GM23338 (cell line): ENCODE measurements around the gene UNC13A. TPM values are rescaled to one million over a fixed set of nuclear protein-coding genes. Genes with fewer than 3 reads are reported as not detected.

Experiments
- ATAC-seq: fragments of 200-7000 bp; cut with Tn5 transposase; 3 replicates; pipeline ENCODE4 v1.9.1; 2020
- DNase-seq: peaks from one replicate; pipeline ENCODE4 v3.0.0-alpha.2; 2015; ENCODE audit warnings: low spot score
- H2AFZ ChIP-seq: fragments of 200-600 bp; sonication (generic); 2 replicates; pipeline ENCODE4 v1.8.0; 2016; ENCODE audit warnings: antibody characterized with exemption, mild to moderate bottlenecking, moderate library complexity
- H3F3A ChIP-seq: fragments of 200-600 bp; sonication (generic); replicated peaks from 2 replicates; pipeline ENCODE4 v1.8.0; 2017; ENCODE audit warnings: antibody characterized with exemption, mixed run types, low read depth
- H3K27ac ChIP-seq: fragments of 200-600 bp; sonication (generic); 2 replicates; pipeline ENCODE4 v1.6.1; 2016; ENCODE audit warnings: low read depth
- H3K27me3 ChIP-seq: fragments of 200-600 bp; sonication (generic); 2 replicates; pipeline ENCODE4 v1.8.0; 2016; ENCODE audit warnings: mild to moderate bottlenecking, mixed run types, moderate library complexity; ENCODE audit not compliant: insufficient read depth
- H3K36me3 ChIP-seq: fragments of 200-600 bp; sonication (generic); 2 replicates; pipeline ENCODE4 v1.8.0; 2016; ENCODE audit warnings: mild to moderate bottlenecking; ENCODE audit not compliant: insufficient read depth
- H3K4me1 ChIP-seq: fragments of 200-600 bp; sonication (generic); 2 replicates; pipeline ENCODE4 v1.8.0; 2016; ENCODE audit warnings: mild to moderate bottlenecking, moderate library complexity; ENCODE audit not compliant: insufficient read depth
- H3K4me2 ChIP-seq: fragments of 200-600 bp; sonication (generic); 2 replicates; pipeline ENCODE4 v1.7.1; 2017; ENCODE audit warnings: mixed run types
- H3K4me3 ChIP-seq: fragments of 200-600 bp; sonication (generic); 2 replicates; pipeline ENCODE4 v1.6.1; 2016; ENCODE audit warnings: mixed run types
- H3K79me2 ChIP-seq: fragments of 200-600 bp; sonication (generic); replicated peaks from 2 replicates; pipeline ENCODE4 v1.8.0; 2017; ENCODE audit warnings: mild to moderate bottlenecking; ENCODE audit not compliant: insufficient read depth
- H3K9me2 ChIP-seq: fragments of 200-600 bp; sonication (generic); 2 replicates; pipeline ENCODE4 v1.8.0; 2017; ENCODE audit not compliant: insufficient read depth
- H4K20me1 ChIP-seq: fragments of 200-600 bp; sonication (generic); replicated peaks from 2 replicates; pipeline ENCODE4 v1.8.0; 2017; ENCODE audit warnings: mild to moderate bottlenecking; ENCODE audit not compliant: insufficient read depth
- H3K27ac Mint-ChIP-seq: 2 replicates; pipeline ENCODE4 v1.8.0; 2020; ENCODE audit warnings: inconsistent platforms, mild to moderate bottlenecking, moderate library complexity, mixed read lengths
- H3K27me3 Mint-ChIP-seq: 3 replicates; pipeline ENCODE4 v1.8.0; 2022; ENCODE audit warnings: low read depth, mild to moderate bottlenecking, moderate library complexity, mixed read lengths, inconsistent platforms; ENCODE audit not compliant: insufficient read depth, poor library complexity
- H3K36me3 Mint-ChIP-seq: 3 replicates; pipeline ENCODE4 v1.8.0; 2021; ENCODE audit warnings: low read depth, mild to moderate bottlenecking, inconsistent platforms, moderate library complexity, mixed read lengths
- H3K4me1 Mint-ChIP-seq: 3 replicates; pipeline ENCODE4 v1.8.0; 2020; ENCODE audit warnings: mild to moderate bottlenecking, inconsistent platforms, mixed read lengths
- H3K4me3 Mint-ChIP-seq: 3 replicates; pipeline ENCODE4 v1.8.0; 2021; ENCODE audit warnings: moderate library complexity, mild to moderate bottlenecking, inconsistent platforms, mixed read lengths
- H3K9me3 Mint-ChIP-seq: 3 replicates; pipeline ENCODE4 v1.8.0; 2020; ENCODE audit warnings: moderate library complexity, mild to moderate bottlenecking, inconsistent platforms, mixed read lengths
- EZH2 ChIP-seq: fragments of 200-600 bp; sonication (generic); IDR thresholded peaks from one replicate; pipeline ENCODE4 v1.8.0; 2017; ENCODE audit warnings: antibody characterized with exemption, mild to moderate bottlenecking, low read depth; ENCODE audit not compliant: unreplicated experiment
- EZH2phosphoT487 ChIP-seq: fragments of 200-600 bp; sonication (generic); IDR thresholded peaks from one replicate; pipeline ENCODE4 v1.8.1; 2018; ENCODE audit warnings: antibody characterized with exemption; ENCODE audit not compliant: unreplicated experiment
- NANOG ChIP-seq: IDR thresholded peaks from 2 replicates; pipeline ENCODE4 v1.6.1; 2016; ENCODE audit warnings: antibody characterized with exemption, borderline replicate concordance
- STAT1 ChIP-seq: IDR thresholded peaks from one replicate; pipeline ENCODE4 v1.6.1; 2016; ENCODE audit warnings: antibody characterized with exemption; ENCODE audit not compliant: unreplicated experiment
- ZNF114 ChIP-seq: fragments of 250-450 bp; sonication (Bioruptor Pico); IDR thresholded peaks from 2 replicates; pipeline ENCODE4 v1.5.0; 2020; ENCODE audit warnings: mild to moderate bottlenecking, moderate library complexity
- ZNF331 ChIP-seq: fragments of 250-450 bp; sonication (Bioruptor Pico); IDR thresholded peaks from 2 replicates; pipeline ENCODE4 v1.5.0; 2020; ENCODE audit warnings: low read depth, mild to moderate bottlenecking, moderate library complexity
- polyA plus RNA-seq: library from polyadenylated mRNA; unstranded; fragments of >200 nt; fragmentation: Nextera tagmentation; extraction: Ambion mirVana; gene quantifications from 2 replicates; pipeline ENCODE4 v1.2.1, GENCODE V29; 2016
- total RNA-seq: library from RNA; depleted of rRNA; stranded (reverse); fragments of >200 nt; shearing (Covaris generic); gene quantifications from 2 replicates; pipeline ENCODE4 v1.2.3, GENCODE V29; 2014
- TF ChIP-seq, protein P1 (sequence below): IDR thresholded peaks from 2 replicates; pipeline ENCODE4 v1.6.1; 2016; ENCODE audit warnings: antibody characterized with exemption
- TF ChIP-seq, protein P2 (sequence below): fragments of 250-450 bp; sonication (Bioruptor Pico); IDR thresholded peaks from 2 replicates; pipeline ENCODE4 v1.5.0; 2020; ENCODE audit warnings: mild to moderate bottlenecking, moderate library complexity

The UNC13A gene
- total and polyA plus RNA-seq, 2 experiments from 2014 or later = 9.5 to 30.4 TPM

DNA sequence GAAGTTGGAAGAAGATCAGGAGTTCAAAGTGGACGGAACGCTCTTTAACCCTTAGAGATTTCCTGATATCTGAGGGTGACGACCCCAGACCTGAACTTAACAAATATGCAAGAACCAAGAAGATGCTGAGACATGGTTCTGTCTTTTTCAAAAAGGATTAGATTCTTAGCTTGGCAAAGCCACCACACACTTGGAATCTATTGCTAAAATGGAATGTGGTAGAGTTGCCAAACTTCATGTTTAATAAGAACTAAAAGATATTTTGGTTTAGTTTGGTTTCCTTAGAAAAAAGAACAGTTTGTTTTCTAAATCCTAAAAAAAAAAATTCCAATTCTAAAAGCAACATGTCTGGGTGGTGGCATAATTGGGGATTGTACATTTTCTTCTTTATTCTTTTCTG lies 29.5 kb downstream of the UNC13A start:
- Histone ChIP-seq H3K9me2 (no peaks in the 10 kb centered on the region), H3F3A (no peaks in the 10 kb centered on the region), H3K4me1 (no peaks in the 10 kb centered on the region), H3K27ac (no peak overlapping the region), H3K36me3 (peaks cover 4% of the 10 kb centered on the region), H3K4me2 (no peak overlapping the region), H2AFZ (no peak overlapping the region), H4K20me1 (peaks cover 10% of the 10 kb centered on the region), H3K4me3 (no peak overlapping the region), H3K79me2 (no peaks in the 10 kb centered on the region), H3K27me3 (no peaks in the 10 kb centered on the region)
- TF ChIP-seq STAT1 = no peak
- no peak for TF ChIP-seq EZH2
- TF ChIP-seq, protein P1, sequence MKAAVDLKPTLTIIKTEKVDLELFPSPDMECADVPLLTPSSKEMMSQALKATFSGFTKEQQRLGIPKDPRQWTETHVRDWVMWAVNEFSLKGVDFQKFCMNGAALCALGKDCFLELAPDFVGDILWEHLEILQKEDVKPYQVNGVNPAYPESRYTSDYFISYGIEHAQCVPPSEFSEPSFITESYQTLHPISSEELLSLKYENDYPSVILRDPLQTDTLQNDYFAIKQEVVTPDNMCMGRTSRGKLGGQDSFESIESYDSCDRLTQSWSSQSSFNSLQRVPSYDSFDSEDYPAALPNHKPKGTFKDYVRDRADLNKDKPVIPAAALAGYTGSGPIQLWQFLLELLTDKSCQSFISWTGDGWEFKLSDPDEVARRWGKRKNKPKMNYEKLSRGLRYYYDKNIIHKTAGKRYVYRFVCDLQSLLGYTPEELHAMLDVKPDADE = no peak
- no peak for TF ChIP-seq ZNF331 (CRISPR knock-in tag)
- TF ChIP-seq NANOG = no peak
- TF ChIP-seq ZNF114 = no peak
- TF ChIP-seq, protein P2, sequence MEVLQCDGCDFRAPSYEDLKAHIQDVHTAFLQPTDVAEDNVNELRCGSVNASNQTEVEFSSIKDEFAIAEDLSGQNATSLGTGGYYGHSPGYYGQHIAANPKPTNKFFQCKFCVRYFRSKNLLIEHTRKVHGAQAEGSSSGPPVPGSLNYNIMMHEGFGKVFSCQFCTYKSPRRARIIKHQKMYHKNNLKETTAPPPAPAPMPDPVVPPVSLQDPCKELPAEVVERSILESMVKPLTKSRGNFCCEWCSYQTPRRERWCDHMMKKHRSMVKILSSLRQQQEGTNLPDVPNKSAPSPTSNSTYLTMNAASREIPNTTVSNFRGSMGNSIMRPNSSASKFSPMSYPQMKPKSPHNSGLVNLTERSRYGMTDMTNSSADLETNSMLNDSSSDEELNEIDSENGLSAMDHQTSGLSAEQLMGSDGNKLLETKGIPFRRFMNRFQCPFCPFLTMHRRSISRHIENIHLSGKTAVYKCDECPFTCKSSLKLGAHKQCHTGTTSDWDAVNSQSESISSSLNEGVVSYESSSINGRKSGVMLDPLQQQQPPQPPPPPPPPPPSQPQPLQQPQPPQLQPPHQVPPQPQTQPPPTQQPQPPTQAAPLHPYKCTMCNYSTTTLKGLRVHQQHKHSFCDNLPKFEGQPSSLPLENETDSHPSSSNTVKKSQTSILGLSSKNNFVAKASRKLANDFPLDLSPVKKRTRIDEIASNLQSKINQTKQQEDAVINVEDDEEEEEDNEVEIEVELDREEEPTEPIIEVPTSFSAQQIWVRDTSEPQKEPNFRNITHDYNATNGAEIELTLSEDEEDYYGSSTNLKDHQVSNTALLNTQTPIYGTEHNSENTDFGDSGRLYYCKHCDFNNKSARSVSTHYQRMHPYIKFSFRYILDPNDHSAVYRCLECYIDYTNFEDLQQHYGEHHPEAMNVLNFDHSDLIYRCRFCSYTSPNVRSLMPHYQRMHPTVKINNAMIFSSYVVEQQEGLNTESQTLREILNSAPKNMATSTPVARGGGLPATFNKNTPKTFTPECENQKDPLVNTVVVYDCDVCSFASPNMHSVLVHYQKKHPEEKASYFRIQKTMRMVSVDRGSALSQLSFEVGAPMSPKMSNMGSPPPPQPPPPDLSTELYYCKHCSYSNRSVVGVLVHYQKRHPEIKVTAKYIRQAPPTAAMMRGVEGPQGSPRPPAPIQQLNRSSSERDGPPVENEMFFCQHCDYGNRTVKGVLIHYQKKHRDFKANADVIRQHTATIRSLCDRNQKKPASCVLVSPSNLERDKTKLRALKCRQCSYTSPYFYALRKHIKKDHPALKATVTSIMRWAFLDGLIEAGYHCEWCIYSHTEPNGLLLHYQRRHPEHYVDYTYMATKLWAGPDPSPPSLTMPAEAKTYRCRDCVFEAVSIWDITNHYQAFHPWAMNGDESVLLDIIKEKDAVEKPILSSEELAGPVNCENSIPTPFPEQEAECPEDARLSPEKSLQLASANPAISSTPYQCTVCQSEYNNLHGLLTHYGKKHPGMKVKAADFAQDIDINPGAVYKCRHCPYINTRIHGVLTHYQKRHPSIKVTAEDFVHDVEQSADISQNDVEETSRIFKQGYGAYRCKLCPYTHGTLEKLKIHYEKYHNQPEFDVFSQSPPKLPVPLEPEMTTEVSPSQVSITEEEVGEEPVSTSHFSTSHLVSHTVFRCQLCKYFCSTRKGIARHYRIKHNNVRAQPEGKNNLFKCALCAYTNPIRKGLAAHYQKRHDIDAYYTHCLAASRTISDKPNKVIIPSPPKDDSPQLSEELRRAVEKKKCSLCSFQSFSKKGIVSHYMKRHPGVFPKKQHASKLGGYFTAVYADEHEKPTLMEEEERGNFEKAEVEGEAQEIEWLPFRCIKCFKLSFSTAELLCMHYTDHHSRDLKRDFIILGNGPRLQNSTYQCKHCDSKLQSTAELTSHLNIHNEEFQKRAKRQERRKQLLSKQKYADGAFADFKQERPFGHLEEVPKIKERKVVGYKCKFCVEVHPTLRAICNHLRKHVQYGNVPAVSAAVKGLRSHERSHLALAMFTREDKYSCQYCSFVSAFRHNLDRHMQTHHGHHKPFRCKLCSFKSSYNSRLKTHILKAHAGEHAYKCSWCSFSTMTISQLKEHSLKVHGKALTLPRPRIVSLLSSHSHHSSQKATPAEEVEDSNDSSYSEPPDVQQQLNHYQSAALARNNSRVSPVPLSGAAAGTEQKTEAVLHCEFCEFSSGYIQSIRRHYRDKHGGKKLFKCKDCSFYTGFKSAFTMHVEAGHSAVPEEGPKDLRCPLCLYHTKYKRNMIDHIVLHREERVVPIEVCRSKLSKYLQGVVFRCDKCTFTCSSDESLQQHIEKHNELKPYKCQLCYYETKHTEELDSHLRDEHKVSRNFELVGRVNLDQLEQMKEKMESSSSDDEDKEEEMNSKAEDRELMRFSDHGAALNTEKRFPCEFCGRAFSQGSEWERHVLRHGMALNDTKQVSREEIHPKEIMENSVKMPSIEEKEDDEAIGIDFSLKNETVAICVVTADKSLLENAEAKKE (CRISPR knock-in tag) = no peak
- TF ChIP-seq EZH2phosphoT487 = no peak
- ATAC-seq (no peak), DNase-seq (no peak)
- Mint-ChIP-seq H3K9me3 (peaks cover 5% of the 10 kb centered on the region; the same call in 2 of the 3 replicates), H3K4me1 (peaks cover 5% of the 10 kb centered on the region; the same call in 2 of the 3 replicates), H3K27ac (no peak overlapping the region), H3K27me3 (peaks cover 12% of the 10 kb centered on the region), H3K36me3 (peaks cover 73% of the 10 kb centered on the region), H3K4me3 (no peak overlapping the region)
